Activated T-cell treated with anti-CD3 and anti-CD28 coated beads, Interleukin-2, amount 50 U/mL, for 48 hours (primary cell): ENCODE results near the gene CC2D1B.

Experiments
- DNase-seq, 2 experiments: peaks; one replicate each; pipeline ENCODE4 v3.0.0-alpha.2; 2020

Gene CC2D1B

GRCh38 chr1:52359676-52360594 is 6.1 kb downstream of the CC2D1B start:
- DNase-seq: no peak

GRCh38 chr1:52358851-52359497 is 7.0 kb downstream of the CC2D1B start:
- no peak for DNase-seq

- DNase-seq: no peak
Observed at GRCh38 chr1:52357397-52357796, 8.6 kb downstream of the CC2D1B start.

- DNase-seq: no peak
Observed at GRCh38 chr1:52356818-52357355, 9.1 kb downstream of the CC2D1B start.

- no peak for DNase-seq
Observed at GRCh38 chr1:52355847-52356505, 10.0 kb downstream of the CC2D1B start.

GRCh38 chr1:52355436-52355835 is 10.6 kb downstream of the CC2D1B start:
- DNase-seq: no peak

- DNase-seq: no peak
Observed at GRCh38 chr1:52352690-52353089, 13.3 kb downstream of the CC2D1B start.

GRCh38 chr1:52348704-52349300 is 17.2 kb downstream of the CC2D1B start:
- no peak for DNase-seq

- no peak for DNase-seq
Observed at GRCh38 chr1:52346653-52347052, 19.4 kb downstream of the CC2D1B start.

GRCh38 chr1:52345252-52345651 is 20.8 kb downstream of the CC2D1B start:
- DNase-seq: no peak

- no peak for DNase-seq
Observed at GRCh38 chr1:52343979-52344378, 22.0 kb downstream of the CC2D1B start.

- DNase-seq: no peak
Observed at GRCh38 chr1:52341655-52342260, 24.2 kb downstream of the CC2D1B start.

GRCh38 chr1:52337439-52337838 is 28.6 kb downstream of the CC2D1B start:
- DNase-seq: no peak

- DNase-seq: no peak
Observed at GRCh38 chr1:52334906-52335528, 31.0 kb downstream of the CC2D1B start.

GRCh38 chr1:52332411-52332810 is 33.6 kb downstream of the CC2D1B start:
- DNase-seq: no peak

- no peak for DNase-seq
Observed at GRCh38 chr1:52328615-52329014, 37.4 kb downstream of the CC2D1B start.

GRCh38 chr1:52325786-52326185 is 40.2 kb downstream of the CC2D1B start:
- DNase-seq: no peak

- DNase-seq: no peak
Observed at GRCh38 chr1:52323731-52324130, 42.3 kb downstream of the CC2D1B start.

- DNase-seq: no peak
Observed at GRCh38 chr1:52321061-52321460, 44.9 kb downstream of the CC2D1B start.

GRCh38 chr1:52306227-52307006 is 59.6 kb downstream of the CC2D1B start:
- DNase-seq: no peak
